Glutamatergic neuron (in vitro differentiated cells): ENCODE results near the gene KRT73. TPM values are rescaled to one million over a fixed set of nuclear protein-coding genes. Genes with fewer than 3 reads are reported as not detected.

Experiments
- DNase-seq: peaks from one replicate; pipeline ENCODE4 v3.0.0; 2022
- H3K27ac Mint-ChIP-seq: one replicate; pipeline ENCODE4 v1.8.0; 2020; ENCODE audit warnings: mild to moderate bottlenecking, mixed read lengths, inconsistent platforms; ENCODE audit not compliant: unreplicated experiment
- H3K27me3 Mint-ChIP-seq: one replicate; pipeline ENCODE4 v1.8.0; 2020; ENCODE audit warnings: mild to moderate bottlenecking, moderate library complexity, mixed read lengths, inconsistent platforms; ENCODE audit not compliant: unreplicated experiment
- H3K36me3 Mint-ChIP-seq: one replicate; pipeline ENCODE4 v1.8.0; 2020; ENCODE audit warnings: mild to moderate bottlenecking, mixed read lengths, inconsistent platforms; ENCODE audit not compliant: unreplicated experiment
- H3K4me1 Mint-ChIP-seq: one replicate; pipeline ENCODE4 v1.8.0; 2020; ENCODE audit warnings: mild to moderate bottlenecking, low read depth, mixed read lengths, inconsistent platforms; ENCODE audit not compliant: unreplicated experiment
- H3K4me3 Mint-ChIP-seq: one replicate; pipeline ENCODE4 v1.8.0; 2020; ENCODE audit warnings: mild to moderate bottlenecking, mixed read lengths, inconsistent platforms; ENCODE audit not compliant: unreplicated experiment
- H3K9me3 Mint-ChIP-seq: one replicate; pipeline ENCODE4 v1.8.0; 2020; ENCODE audit warnings: mild to moderate bottlenecking, moderate library complexity, mixed read lengths, inconsistent platforms; ENCODE audit not compliant: unreplicated experiment
- CTCF ChIP-seq: fragments of 200-600 bp; sonication (generic); IDR thresholded peaks from one replicate; pipeline ENCODE4 v1.5.0; 2021; ENCODE audit not compliant: partially characterized antibody, unreplicated experiment
- total RNA-seq: library from RNA; stranded (reverse); fragmentation: NEBNext Ultra II Directional; extraction: Animal tissue kit (Norgen Biotek cat#: 25700); gene quantifications from one replicate; pipeline ENCODE4 v1.2.1, GENCODE V29; 2021; ENCODE audit not compliant: unreplicated experiment

KRT73 gene
- total RNA-seq, 1 donor from 2014 or later: not detected

- no peaks in the 10 kb centered on the region for H3K4me1 Mint-ChIP-seq
- no peak for DNase-seq
- no peak overlapping the region for H3K4me3 Mint-ChIP-seq
- TF ChIP-seq CTCF: no peak
- peaks cover 4% of the 10 kb centered on the region for H3K9me3 Mint-ChIP-seq
- H3K27me3 Mint-ChIP-seq: peaks cover 6% of the 10 kb centered on the region
- H3K27ac Mint-ChIP-seq: no peak overlapping the region
- H3K36me3 Mint-ChIP-seq: peaks cover 9% of the 10 kb centered on the region
Observed at GRCh38 chr12:52612431-52613383, 5.7 kb downstream of the KRT73 start.

DNA sequence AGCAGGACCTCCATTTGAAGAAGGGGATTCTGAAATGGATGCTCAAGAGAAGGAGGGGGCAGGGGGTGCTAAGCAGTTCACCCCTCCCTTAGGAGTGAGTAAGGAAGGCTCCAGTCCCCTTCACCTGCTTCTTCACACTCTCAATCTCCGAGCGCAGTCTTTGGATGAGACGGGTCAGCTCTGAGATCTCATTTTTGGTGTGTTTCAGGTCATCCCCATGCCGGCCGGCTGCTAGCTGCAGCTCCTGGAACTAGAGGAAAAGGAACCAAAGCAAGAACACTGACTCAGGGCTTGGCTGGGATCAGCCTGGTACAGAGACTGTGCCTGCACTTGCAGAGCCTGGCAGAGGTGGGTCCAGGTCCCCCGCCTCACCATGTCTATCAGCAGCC is 7.3 kb downstream of the KRT73 start:
- Mint-ChIP-seq H3K4me1 (no peaks in the 10 kb centered on the region), H3K27me3 (no peaks in the 10 kb centered on the region), H3K9me3 (peaks cover 4% of the 10 kb centered on the region), H3K36me3 (no peaks in the 10 kb centered on the region), H3K4me3 (no peak overlapping the region), H3K27ac (no peak overlapping the region)
- no peak for DNase-seq
- no peak for TF ChIP-seq CTCF

DNA sequence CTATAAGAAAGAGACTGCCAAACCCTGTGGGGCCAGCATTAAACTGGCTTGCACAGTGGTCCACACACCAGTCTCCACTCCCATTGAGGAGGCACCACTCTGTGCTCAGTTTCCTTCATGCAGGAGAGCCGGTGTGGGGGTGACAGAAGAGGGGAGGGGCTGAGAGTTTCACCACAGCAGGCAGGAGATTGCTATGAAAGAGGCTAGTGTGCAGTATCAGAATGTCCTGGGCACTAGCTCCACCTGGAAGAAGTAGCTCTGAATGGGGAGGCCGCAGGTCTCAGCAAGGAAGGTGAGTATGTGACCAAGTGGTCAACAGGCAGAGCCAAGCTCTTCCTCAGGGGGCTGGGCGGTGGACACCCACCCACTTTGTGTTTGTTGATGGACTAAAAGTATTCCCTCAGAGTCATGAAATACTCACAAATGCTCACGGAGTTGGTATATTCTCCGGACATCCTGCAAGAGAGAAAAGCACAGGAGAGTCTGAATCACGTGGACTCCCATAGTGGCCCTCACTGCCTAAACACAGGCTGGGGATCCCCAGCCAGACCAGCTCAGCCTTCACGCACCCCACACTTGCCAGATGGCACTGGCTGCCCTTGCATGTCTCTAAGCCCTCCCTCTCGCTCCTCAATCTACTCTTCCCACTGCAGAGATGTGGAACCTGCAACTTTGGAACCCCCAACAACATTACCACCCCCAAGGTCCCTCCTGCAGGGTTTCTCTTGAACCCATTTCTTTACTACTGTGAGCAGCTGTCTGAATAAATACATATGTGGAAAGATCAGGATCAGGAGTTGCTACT is 9.3 kb downstream of the KRT73 start:
- Mint-ChIP-seq H3K4me1 (no peaks in the 10 kb centered on the region), H3K27me3 (no peaks in the 10 kb centered on the region), H3K9me3 (peaks cover 4% of the 10 kb centered on the region), H3K4me3 (no peak overlapping the region), H3K36me3 (no peaks in the 10 kb centered on the region), H3K27ac (no peak overlapping the region)
- no peak for DNase-seq
- TF ChIP-seq CTCF: no peak

GRCh38 chr12:52608161-52608560 is 10.2 kb downstream of the KRT73 start:
- Mint-ChIP-seq H3K27ac (no peak overlapping the region), H3K36me3 (no peaks in the 10 kb centered on the region), H3K9me3 (peaks cover 4% of the 10 kb centered on the region), H3K4me1 (no peaks in the 10 kb centered on the region), H3K27me3 (no peaks in the 10 kb centered on the region), H3K4me3 (no peak overlapping the region)
- TF ChIP-seq CTCF: no peak
- no peak for DNase-seq
